ENCODE results near the gene U2AF2.
"Not testable (repeated sequence)": the region's sequence is repeated elsewhere in the genome, so short reads cannot be mapped to it uniquely, and the experiment has no call there.

The U2AF2 gene

DNA sequence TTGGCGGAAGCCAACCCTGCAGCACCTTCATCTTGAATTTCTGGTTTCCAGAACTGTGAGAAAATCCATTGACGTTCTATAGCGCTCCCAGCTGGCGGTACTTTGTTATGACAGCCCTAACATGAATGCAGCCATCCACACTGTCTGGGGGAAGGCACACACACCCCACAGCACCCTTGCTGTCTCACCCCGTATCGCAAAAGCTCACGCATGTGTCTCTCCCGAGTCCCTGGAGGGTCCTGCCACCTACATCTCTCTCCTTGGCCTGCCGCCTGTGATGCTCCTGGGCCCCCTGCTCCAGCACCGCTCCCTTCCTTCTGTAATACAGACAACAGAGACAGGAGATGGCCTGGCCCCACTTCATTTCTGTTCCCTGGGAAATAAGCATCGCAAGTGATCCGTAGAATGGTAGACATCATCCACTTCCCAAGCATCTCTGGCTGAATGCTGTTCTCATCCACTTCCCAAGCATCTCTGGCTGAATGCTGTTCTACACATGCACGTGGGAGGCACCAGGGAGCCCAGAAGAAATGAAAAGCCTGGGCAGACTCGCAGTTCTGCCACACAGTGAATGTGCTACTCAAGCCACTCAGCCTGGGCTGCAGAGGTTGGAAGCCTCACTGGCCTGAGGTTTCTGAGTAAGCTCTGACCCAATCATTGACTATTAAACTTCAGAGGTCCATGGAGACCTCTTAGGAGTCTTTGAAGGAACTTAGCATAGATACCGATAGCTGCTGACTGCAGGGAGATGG lies 49.8 kb downstream of the U2AF2 start:
- in situ Hi-C loops (cut with HindIII; ENCODE audit: low sequenced_read_pairs): no loop called here
- no peak overlapping the region for H3K4me3 ChIP-seq (ENCODE audit: low read depth, low read length)
- DNase-seq (ENCODE audit: low read depth, low spot score): no peak
- TF ChIP-seq, protein P1, sequence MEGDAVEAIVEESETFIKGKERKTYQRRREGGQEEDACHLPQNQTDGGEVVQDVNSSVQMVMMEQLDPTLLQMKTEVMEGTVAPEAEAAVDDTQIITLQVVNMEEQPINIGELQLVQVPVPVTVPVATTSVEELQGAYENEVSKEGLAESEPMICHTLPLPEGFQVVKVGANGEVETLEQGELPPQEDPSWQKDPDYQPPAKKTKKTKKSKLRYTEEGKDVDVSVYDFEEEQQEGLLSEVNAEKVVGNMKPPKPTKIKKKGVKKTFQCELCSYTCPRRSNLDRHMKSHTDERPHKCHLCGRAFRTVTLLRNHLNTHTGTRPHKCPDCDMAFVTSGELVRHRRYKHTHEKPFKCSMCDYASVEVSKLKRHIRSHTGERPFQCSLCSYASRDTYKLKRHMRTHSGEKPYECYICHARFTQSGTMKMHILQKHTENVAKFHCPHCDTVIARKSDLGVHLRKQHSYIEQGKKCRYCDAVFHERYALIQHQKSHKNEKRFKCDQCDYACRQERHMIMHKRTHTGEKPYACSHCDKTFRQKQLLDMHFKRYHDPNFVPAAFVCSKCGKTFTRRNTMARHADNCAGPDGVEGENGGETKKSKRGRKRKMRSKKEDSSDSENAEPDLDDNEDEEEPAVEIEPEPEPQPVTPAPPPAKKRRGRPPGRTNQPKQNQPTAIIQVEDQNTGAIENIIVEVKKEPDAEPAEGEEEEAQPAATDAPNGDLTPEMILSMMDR (IDR thresholded peaks at IDR 0.05; ENCODE audit: low read depth, low read length): no peak

DNA sequence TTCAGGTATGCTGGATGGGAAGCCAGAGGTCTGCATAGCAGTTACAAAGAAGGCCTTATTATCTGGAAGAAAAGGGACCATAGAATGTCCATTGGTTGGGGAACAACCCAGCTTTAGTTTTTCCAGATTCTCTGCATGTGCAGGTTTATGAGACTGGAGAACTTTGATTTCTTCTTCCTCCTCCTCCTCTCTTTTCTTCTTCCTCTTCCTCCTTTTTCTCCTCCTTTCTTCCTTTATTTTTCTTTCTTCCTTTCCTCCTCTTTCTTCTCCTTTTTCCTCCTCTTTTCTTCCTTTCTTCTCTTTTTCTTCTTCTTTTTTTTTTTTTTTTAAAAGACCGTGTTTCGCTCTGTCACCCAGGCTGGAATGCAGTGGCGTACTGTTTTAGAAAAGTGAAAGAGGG lies 51.1 kb downstream of the U2AF2 start:
- in situ Hi-C loops (cut with HindIII; ENCODE audit: low sequenced_read_pairs): no loop called here
- TF ChIP-seq, protein P1 (IDR thresholded peaks at IDR 0.05; ENCODE audit: low read depth, low read length): no peak
- H3K4me3 ChIP-seq (ENCODE audit: low read depth, low read length): no peak overlapping the region
- DNase-seq (ENCODE audit: low read depth, low spot score): no peak

DNA sequence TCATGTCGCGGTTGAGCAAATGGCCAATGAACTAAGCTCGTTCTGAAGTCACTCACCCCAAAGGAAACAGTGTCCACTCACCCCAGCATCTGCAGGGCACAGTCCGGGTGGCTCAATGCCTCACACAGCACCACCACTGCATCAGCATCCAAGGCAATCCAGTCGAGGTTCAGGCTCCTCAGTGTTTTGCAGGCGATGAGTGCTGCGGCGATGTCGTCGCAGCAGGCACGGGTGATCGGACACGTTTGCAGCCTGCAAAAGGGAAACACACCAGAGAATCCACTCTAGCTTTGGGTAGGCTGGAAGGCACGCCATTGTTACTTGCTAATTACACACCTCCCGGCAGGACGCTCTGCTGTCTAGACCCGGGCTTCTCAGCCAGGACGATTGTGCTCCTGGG lies 56.9 kb downstream of the U2AF2 start:
- DNase-seq (ENCODE audit: low read depth, low spot score): no peak
- no peak overlapping the region for H3K4me3 ChIP-seq (ENCODE audit: low read depth, low read length)
- TF ChIP-seq, protein P1 (IDR thresholded peaks at IDR 0.05; ENCODE audit: low read depth, low read length): no peak
- in situ Hi-C loops (cut with HindIII; ENCODE audit: low sequenced_read_pairs): no loop called here

DNA sequence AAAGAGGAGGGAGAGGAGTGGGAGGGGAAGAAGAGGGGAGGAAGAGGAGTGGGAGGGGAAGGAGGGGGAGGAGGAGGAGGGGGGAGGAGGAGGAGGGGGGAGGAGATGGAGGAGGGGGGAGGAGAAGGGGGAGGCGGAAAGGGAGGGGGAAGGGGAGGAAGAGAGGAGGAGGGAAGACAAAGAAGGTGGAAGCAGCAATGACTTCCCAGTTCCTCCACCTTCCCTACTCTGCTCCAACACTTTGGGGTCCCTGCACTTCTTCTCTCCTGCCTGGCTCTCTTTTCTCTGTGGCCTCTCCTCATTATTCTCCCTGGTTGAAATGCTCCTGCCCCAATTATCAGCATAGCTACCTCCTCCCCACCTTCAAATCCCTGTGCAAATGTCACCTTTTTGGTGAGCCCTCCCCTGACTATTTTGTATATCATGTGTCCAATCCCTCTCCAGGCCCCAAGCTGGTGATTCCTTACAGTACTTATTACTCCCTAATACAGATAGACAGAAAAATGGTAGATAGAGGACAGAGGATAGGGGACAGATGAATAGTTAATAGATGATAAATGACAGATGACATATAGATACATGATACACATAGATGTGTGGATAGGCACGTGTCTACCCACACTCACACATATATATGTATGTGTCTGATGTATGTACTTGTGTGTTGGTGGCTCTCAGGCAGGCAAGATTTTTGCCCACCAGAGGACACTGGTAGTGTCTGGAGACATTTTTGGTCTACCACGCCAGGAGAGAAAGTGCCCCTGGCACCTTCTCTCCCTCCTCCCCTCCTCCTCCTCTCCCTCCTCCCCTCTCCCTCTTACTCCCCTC lies 58.2 kb downstream of the U2AF2 start:
- no peak overlapping the region for H3K4me3 ChIP-seq (ENCODE audit: low read depth, low read length)
- no peak for DNase-seq (ENCODE audit: low read depth, low spot score)
- TF ChIP-seq, protein P1 (IDR thresholded peaks at IDR 0.05; ENCODE audit: low read depth, low read length): no peak
- in situ Hi-C loops (cut with HindIII; ENCODE audit: low sequenced_read_pairs): no loop called here

DNA sequence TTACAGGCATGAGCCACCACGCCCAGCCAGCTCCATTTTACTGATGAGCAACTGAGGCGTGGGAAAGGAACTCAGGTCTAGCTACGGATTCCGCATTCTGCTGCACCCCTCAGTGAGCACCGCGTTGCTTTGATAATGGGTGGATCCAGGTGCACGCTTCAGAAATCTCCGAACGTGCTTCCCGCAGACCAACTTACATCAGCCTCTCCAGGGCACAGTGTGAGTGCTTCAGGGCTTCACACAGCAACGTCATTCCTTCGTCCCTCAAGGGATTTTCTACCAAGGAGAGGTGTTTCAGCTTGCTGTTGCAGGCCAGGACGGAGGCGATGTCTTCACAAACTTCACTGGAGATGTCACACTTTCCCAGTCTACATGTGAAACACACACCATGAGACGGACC lies 61.7 kb downstream of the U2AF2 start:
- in situ Hi-C loops (cut with HindIII; ENCODE audit: low sequenced_read_pairs): no loop called here
- H3K4me3 ChIP-seq (ENCODE audit: low read depth, low read length): no peak overlapping the region
- DNase-seq (ENCODE audit: low read depth, low spot score): no peak
- TF ChIP-seq, protein P1 (IDR thresholded peaks at IDR 0.05; ENCODE audit: low read depth, low read length): no peak

DNA sequence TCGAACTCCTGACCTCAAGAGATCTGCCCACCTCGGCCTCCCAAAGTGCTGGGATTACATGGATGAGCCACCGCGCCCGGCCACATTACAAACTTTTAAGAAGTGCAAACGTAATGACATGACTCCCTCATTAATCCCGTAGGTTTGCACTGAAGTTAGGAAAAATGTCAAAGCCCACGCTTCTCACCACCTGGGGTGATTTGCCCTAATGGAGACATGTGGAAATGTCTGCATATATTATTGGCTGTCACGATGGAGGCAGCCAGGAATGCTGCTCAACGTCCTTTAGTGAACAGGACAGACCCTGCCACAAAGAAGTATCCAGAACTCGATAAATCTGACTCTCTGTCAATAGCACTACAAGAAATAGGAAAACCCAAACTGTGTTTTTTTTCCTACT lies 62.4 kb downstream of the U2AF2 start:
- H3K4me3 ChIP-seq (ENCODE audit: low read depth, low read length): no peak overlapping the region
- no peak for DNase-seq (ENCODE audit: low read depth, low spot score)
- TF ChIP-seq, protein P1 (IDR thresholded peaks at IDR 0.05; ENCODE audit: low read depth, low read length): no peak
- in situ Hi-C loops (cut with HindIII; ENCODE audit: low sequenced_read_pairs): no loop called here

DNA sequence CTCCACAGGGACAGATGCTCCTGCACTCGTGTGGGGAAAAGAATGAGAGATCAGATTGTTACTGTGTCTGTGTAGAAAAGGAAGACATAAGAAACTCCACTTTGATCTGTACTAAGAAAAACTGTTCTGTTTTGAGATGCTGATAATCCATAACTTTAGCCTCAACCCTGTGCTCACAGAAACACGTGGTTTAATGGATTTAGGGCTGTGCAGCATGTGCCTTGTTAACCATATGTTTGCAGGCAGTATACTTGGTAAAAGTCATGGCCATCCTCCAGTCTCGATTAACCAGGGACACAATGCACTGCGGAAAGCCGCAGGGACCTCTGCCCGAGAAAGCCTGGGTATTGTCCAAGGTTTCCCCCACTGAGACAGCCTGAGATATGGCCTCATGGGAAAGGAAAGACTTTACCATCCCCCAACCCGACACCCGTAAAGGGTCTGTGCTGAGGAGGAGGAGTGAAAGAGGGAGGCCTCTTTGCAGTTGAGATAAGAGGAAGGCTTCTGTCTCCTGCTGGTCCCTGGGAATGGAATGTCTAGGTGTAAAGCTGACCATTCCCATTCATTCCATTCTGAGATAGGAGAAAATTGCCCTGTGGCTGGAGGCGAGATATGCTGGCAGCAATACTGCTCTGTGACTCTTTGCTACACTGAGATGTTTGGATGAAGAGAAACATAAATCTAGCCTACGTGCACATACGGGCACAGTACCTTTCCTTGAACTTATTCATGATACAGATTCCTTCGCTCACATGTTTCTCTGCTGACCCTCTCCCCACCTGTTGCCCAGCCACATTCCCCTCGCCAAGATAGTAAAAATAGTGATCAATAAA lies 63.3 kb downstream of the U2AF2 start:
- in situ Hi-C loops (cut with HindIII; ENCODE audit: low sequenced_read_pairs); DNase-seq (ENCODE audit: low read depth, low spot score): not testable (repeated sequence)

More for the DNA sequence above, 63.3 kb downstream of the U2AF2 start:
- H3K4me3 ChIP-seq (ENCODE audit: low read depth, low read length): not testable (repeated sequence)
